Measurements from ENCODE around the gene CD3E.

CD3E gene

DNA sequence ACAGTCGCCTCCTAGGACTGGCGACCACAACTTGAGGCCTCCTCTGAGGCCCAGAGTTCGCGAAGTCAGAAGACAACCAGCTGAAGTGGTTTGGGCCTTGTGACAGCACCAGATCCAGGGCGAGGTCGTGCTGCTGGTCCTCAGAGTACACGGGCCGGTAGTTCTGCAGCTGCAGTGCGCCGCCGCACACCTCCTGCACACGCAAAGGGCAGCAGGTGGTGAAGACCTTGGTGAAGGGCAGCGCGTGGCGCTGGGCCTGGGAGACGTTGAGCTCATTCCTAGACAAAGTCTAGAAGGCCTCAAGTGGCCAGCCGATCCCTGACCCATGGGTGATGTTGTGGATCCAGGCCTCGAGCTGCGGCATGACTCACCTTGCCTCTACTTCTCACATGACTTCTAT is 18.2 kb downstream of the CD3E start:
- ATAC-seq (ENCODE audit: low read depth) = no peak
- no peak overlapping the region for H3K27ac ChIP-seq (ENCODE audit: poor library complexity, severe bottlenecking)
- TF ChIP-seq, protein P1, sequence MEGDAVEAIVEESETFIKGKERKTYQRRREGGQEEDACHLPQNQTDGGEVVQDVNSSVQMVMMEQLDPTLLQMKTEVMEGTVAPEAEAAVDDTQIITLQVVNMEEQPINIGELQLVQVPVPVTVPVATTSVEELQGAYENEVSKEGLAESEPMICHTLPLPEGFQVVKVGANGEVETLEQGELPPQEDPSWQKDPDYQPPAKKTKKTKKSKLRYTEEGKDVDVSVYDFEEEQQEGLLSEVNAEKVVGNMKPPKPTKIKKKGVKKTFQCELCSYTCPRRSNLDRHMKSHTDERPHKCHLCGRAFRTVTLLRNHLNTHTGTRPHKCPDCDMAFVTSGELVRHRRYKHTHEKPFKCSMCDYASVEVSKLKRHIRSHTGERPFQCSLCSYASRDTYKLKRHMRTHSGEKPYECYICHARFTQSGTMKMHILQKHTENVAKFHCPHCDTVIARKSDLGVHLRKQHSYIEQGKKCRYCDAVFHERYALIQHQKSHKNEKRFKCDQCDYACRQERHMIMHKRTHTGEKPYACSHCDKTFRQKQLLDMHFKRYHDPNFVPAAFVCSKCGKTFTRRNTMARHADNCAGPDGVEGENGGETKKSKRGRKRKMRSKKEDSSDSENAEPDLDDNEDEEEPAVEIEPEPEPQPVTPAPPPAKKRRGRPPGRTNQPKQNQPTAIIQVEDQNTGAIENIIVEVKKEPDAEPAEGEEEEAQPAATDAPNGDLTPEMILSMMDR (IDR thresholded peaks at IDR 0.05; ENCODE audit: poor library complexity, severe bottlenecking) = no peak
- DNase-seq (ENCODE audit: low spot score) = no peak
- no peaks in the 10 kb centered on the region for H3K9me3 ChIP-seq (ENCODE audit: severe bottlenecking)
- H3K4me3 ChIP-seq (ENCODE audit: severe bottlenecking) = no peak overlapping the region
- H3K27me3 ChIP-seq (ENCODE audit: insufficient read depth, poor library complexity, severe bottlenecking) = no peaks in the 10 kb centered on the region
- no peaks in the 10 kb centered on the region for H3K4me1 ChIP-seq (ENCODE audit: insufficient read depth, poor library complexity, severe bottlenecking)
- H3K36me3 ChIP-seq (ENCODE audit: low read depth) = no peaks in the 10 kb centered on the region

DNA sequence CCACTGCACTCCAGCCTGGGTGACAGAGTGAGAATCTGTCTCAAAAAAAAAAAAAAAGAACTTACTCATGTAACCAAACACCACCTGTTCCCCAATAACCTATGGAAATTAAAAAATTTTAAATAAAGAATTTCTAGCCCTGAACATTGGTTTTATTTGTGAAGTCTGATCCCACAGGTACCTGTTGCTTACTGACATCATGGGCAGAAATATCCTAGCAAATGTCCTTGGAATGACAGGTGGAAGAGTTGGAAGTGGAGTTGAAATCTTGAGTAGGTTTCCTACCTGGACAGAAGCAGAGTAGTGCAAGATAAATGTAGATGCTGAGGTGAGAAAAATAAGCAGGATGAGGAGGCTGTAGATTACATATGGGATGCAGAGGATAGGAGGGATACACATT is 20.8 kb downstream of the CD3E start:
- Histone ChIP-seq H3K9me3 (ENCODE audit: severe bottlenecking) (no peaks in the 10 kb centered on the region), H3K36me3 (ENCODE audit: low read depth) (no peaks in the 10 kb centered on the region), H3K4me3 (ENCODE audit: severe bottlenecking) (no peak overlapping the region), H3K27me3 (ENCODE audit: insufficient read depth, poor library complexity, severe bottlenecking) (no peaks in the 10 kb centered on the region), H3K4me1 (ENCODE audit: insufficient read depth, poor library complexity, severe bottlenecking) (no peaks in the 10 kb centered on the region), H3K27ac (ENCODE audit: poor library complexity, severe bottlenecking) (no peak overlapping the region)
- ATAC-seq (ENCODE audit: low read depth) = no peak
- DNase-seq (ENCODE audit: low spot score) = no peak
- TF ChIP-seq, protein P1 (IDR thresholded peaks at IDR 0.05; ENCODE audit: poor library complexity, severe bottlenecking) = no peak

DNA sequence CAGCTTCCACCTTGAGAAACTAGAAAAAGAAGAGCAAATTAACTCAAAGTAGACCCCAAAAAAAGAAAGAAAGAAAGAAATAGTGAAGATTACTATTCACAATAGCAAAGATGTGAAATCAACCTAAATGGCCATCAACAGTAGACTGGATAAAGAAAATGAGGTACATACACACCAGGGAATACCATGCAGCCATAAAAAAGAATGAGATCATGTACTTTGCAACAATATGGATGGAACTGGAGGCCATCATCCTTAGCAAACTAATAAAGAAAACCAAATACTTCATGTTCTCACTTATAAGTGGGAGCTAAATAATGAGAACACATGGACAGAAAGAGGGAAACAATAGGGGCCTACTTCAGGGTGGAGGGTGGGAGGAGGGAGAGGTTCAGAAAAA is 24.2 kb downstream of the CD3E start:
- no peak overlapping the region for H3K4me3 ChIP-seq (ENCODE audit: severe bottlenecking)
- H3K27me3 ChIP-seq (ENCODE audit: insufficient read depth, poor library complexity, severe bottlenecking) = no peaks in the 10 kb centered on the region
- TF ChIP-seq, protein P1 (IDR thresholded peaks at IDR 0.05; ENCODE audit: poor library complexity, severe bottlenecking) = no peak
- no peak for DNase-seq (ENCODE audit: low spot score)
- H3K36me3 ChIP-seq (ENCODE audit: low read depth) = no peaks in the 10 kb centered on the region
- no peak overlapping the region for H3K27ac ChIP-seq (ENCODE audit: poor library complexity, severe bottlenecking)
- no peak for ATAC-seq (ENCODE audit: low read depth)
- H3K4me1 ChIP-seq (ENCODE audit: insufficient read depth, poor library complexity, severe bottlenecking) = no peaks in the 10 kb centered on the region
- no peaks in the 10 kb centered on the region for H3K9me3 ChIP-seq (ENCODE audit: severe bottlenecking)

DNA sequence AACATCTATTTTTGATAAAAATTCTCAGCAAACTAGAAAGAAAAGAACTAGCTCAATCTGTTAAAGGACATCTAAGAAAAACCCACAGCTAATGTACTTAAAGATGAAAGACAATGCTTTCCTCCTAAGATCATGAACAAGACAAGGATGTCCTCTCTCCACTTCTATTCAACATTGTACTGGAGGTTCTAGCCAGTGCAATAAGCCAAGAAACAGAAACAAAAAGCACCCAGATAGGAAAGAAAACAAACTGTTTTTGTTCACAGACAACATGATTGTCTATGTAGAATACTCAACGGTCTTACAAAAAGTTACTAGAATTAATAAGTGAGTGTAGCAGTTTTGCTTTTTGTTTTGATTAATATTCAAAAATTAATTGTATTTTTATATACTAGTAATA is 30.2 kb downstream of the CD3E start:
- Histone ChIP-seq H3K4me1 (ENCODE audit: insufficient read depth, poor library complexity, severe bottlenecking) (no peaks in the 10 kb centered on the region), H3K27me3 (ENCODE audit: insufficient read depth, poor library complexity, severe bottlenecking) (no peaks in the 10 kb centered on the region), H3K36me3 (ENCODE audit: low read depth) (no peaks in the 10 kb centered on the region), H3K4me3 (ENCODE audit: severe bottlenecking) (no peak overlapping the region), H3K9me3 (ENCODE audit: severe bottlenecking) (no peaks in the 10 kb centered on the region), H3K27ac (ENCODE audit: poor library complexity, severe bottlenecking) (no peak overlapping the region)
- ATAC-seq (ENCODE audit: low read depth) = no peak
- TF ChIP-seq, protein P1 (IDR thresholded peaks at IDR 0.05; ENCODE audit: poor library complexity, severe bottlenecking) = no peak
- DNase-seq (ENCODE audit: low spot score) = no peak

DNA sequence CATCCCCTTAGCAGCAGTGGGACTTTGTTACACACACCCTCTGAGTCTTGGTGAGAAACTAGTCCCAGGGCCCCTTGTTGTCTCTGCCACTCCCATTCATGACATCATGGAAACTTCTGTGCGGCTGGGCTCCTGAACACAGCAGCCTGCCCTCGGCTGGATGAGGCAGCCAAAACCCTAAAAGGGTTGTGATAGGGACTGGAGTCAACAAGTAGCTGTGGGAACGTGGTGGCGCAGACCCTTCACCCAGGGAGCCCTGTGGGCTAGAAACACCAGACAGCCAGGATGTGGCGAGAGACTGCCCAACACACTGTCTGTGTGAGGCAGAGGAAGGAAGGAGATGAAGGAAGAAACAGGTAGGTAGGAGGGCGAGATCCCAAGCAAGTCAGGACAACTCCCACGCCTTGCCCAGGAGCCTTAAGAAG is 34.1 kb downstream of the CD3E start:
- no peak overlapping the region for H3K27ac ChIP-seq (ENCODE audit: poor library complexity, severe bottlenecking)

More for the DNA sequence above, 34.1 kb downstream of the CD3E start:
- DNase-seq (ENCODE audit: low spot score) (no peak), ATAC-seq (ENCODE audit: low read depth) (peak; percentile 19; the same call in 1 of the 3 replicates)
- Histone ChIP-seq H3K27me3 (ENCODE audit: insufficient read depth, poor library complexity, severe bottlenecking) (no peaks in the 10 kb centered on the region), H3K4me1 (ENCODE audit: insufficient read depth, poor library complexity, severe bottlenecking) (no peaks in the 10 kb centered on the region), H3K4me3 (ENCODE audit: severe bottlenecking) (no peak overlapping the region), H3K9me3 (ENCODE audit: severe bottlenecking) (no peaks in the 10 kb centered on the region), H3K36me3 (ENCODE audit: low read depth) (no peaks in the 10 kb centered on the region)
- TF ChIP-seq, protein P1 (IDR thresholded peaks at IDR 0.05; ENCODE audit: poor library complexity, severe bottlenecking) = no peak

Data from RWPE2 (cell line).